Lower leg skin (tissue), 3 donors: ENCODE data around the gene HOXD9.

ENCODE experiments used
- CTCF ChIP-seq, 3 donors: fragments of 450-650 bp; IDR thresholded peaks; one replicate each; pipeline ENCODE4 v1.5.1; 2016; ENCODE audit warnings: antibody characterized with exemption in 3 of 3, mild to moderate bottlenecking in 3 of 3, moderate library complexity in 2 of 3
- POLR2A ChIP-seq, 2 donors: fragments of 450-650 bp; IDR thresholded peaks; one replicate each; pipeline ENCODE4 v1.6.1; 2016 to 2017; ENCODE audit warnings: antibody characterized with exemption in 2 of 2, mild to moderate bottlenecking in 1 of 2, moderate library complexity in 1 of 2

GRCh38 chr2:176120364-176121189, 1.9 kb upstream of the HOXD9 start:
- TF ChIP-seq CTCF (IDR thresholded peaks at IDR 0.05): no peak
- TF ChIP-seq POLR2A (IDR thresholded peaks at IDR 0.05): no peak
